GM12801 (cell line): ENCODE measurements around the gene CYSTM1.

Experiments
- CTCF ChIP-seq: IDR thresholded peaks from one replicate; pipeline ENCODE4 v1.5.1; 2011; ENCODE audit warnings: control low read depth; ENCODE audit not compliant: insufficient read length; ENCODE audit errors: extremely low read depth

CYSTM1 gene

GRCh38 chr5:140169410-140169809, 5.6 kb upstream of the CYSTM1 start:
- no peak for TF ChIP-seq CTCF

- TF ChIP-seq CTCF: no peak
Observed at GRCh38 chr5:140172483-140172882, 2.5 kb upstream of the CYSTM1 start.

- no peak for TF ChIP-seq CTCF
Observed at GRCh38 chr5:140174014-140174413, 974 bp upstream of the CYSTM1 start.

GRCh38 chr5:140175367-140176030, 511 bp downstream of the CYSTM1 start:
- no peak for TF ChIP-seq CTCF

GRCh38 chr5:140176031-140176387, 1.0 kb downstream of the CYSTM1 start:
- TF ChIP-seq CTCF: no peak

GRCh38 chr5:140178086-140178410, 3.1 kb downstream of the CYSTM1 start:
- TF ChIP-seq CTCF: no peak

- TF ChIP-seq CTCF: no peak
Observed at GRCh38 chr5:140178482-140179116, 3.6 kb downstream of the CYSTM1 start.
